Raji (cell line): ENCODE results near the gene THY1.
A peak's percentile ranks its signal among the peaks of the same experiment; 100 is the strongest.

Experiments
- POLR2A ChIP-seq: IDR thresholded peaks from 2 replicates; pipeline ENCODE4 v1.6.1; 2011; ENCODE audit warnings: low read depth, low read length, control low read depth; ENCODE audit not compliant: insufficient read depth

The THY1 gene

GRCh38 chr11:119410501-119410900 lies 12.5 kb downstream of the THY1 start:
- no peak for TF ChIP-seq POLR2A

- no peak for TF ChIP-seq POLR2A
Observed at GRCh38 chr11:119409731-119410130, 13.2 kb downstream of the THY1 start.

GRCh38 chr11:119406005-119406404 lies 17.0 kb downstream of the THY1 start:
- no peak for TF ChIP-seq POLR2A

DNA sequence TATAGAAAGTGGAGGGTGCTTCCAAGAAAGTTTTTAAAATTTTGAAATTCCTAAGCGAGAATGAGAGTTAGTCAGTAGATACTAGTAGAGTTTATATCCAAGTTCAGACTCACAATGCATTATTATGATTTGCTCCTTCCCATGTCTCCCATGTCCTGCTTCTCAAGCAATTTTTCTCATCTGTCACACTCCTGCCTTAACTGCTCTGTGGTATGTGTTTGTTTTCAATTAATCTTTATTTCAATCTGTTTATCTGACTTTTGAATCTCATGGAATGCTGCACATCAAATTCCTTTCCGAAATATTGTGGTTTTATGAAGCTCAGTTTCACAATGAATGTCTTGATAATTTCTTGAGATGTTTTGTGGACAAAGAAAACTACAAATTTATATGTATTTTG lies 18.1 kb downstream of the THY1 start:
- no peak for TF ChIP-seq POLR2A

DNA sequence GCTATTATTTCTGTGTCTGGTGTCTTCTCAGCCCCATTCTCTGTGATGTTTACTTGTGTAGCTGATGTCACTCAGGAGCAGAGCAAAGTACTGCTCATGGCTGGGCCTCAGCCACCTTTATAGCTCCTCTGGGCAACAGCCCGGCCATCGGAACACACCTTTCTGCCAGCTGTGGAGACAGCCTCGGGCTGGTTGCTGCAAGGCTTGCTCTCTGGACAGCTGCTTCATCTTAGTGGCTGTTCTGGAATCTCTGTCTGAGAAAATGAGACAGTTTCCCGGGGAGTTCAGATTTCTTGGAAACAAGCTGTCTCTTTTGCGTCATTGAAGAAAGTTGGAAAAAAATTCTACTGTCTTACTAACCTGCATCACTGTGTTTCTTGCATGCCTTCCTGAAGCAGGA lies 20.0 kb downstream of the THY1 start:
- TF ChIP-seq POLR2A = no peak

DNA sequence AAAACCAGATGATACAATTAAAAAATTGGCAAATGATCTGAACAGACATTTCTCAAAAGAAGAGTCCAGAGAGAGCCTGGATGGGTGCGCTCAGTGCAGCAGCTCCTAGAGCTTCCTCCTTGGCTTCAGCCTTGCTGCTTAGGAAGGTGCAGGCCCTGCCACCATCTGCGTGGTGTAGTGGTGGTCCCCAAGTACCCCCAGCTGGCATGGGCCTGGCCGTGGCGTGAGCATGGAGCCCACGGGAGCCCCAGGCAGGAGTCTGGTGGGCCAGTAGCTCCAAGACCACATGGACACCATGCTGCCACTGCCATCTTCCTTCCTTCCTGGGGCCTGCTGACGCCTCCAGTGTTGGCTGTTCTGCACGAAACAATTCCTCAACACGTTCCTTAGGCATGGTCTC lies 20.5 kb downstream of the THY1 start:
- TF ChIP-seq POLR2A = no peak

DNA sequence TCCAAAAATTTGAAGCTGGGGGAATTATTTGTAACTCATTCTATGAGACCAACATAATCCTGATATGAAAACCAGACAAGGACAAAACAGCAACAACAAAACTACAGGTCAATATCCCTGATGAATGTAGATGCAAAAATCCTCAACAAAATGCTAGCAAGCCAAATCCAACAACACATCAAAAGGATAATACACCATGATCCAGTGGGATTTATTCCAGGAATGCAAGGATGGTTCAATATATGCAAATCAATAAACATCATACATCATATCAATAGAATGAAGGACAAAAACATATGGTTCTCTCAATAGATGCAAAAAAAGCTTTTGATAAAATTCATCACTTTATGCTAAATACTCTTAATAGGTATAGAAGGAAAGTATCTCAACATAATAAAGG lies 22.1 kb downstream of the THY1 start:
- TF ChIP-seq POLR2A = no peak

GRCh38 chr11:119397740-119398139 lies 25.2 kb downstream of the THY1 start:
- TF ChIP-seq POLR2A = no peak

GRCh38 chr11:119396835-119397234 lies 26.1 kb downstream of the THY1 start:
- TF ChIP-seq POLR2A = no peak

- TF ChIP-seq POLR2A = no peak
Observed at GRCh38 chr11:119391275-119391674, 31.7 kb downstream of the THY1 start.

GRCh38 chr11:119389611-119390254 lies 33.2 kb downstream of the THY1 start:
- TF ChIP-seq POLR2A = no peak

GRCh38 chr11:119388103-119388502 lies 34.9 kb downstream of the THY1 start:
- TF ChIP-seq POLR2A = no peak

DNA sequence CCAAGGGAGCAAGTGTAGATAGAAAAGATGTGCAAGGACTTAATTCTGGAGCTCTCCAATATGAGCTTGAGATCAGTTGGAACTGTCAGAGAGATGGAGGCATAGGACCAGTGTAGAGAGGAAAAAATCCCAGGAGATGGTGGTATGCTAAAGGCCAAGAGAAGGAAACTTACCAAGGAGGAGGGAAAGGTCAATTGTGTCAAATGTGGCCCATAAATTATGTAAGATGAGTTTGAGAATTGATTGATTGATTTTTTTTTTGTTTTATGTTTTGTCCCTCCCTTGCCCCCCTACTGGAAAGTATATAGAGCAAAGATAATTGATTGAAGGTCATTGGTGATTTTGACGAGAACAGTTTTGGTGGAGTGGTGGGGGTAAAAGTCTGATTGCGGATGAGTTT lies 38.6 kb downstream of the THY1 start:
- no peak for TF ChIP-seq POLR2A

- no peak for TF ChIP-seq POLR2A
Observed at GRCh38 chr11:119382101-119382500, 40.9 kb downstream of the THY1 start.

- TF ChIP-seq POLR2A = peak; percentile 52
Observed at GRCh38 chr11:119381181-119381988, 41.6 kb downstream of the THY1 start, which contains the start of gene USP2. USP2 (minus strand) TSS chr11:119381690; CDS start chr11:119373480, 8,210 bp downstream.

GRCh38 chr11:119380827-119381180 lies 42.2 kb downstream of the THY1 start:
- TF ChIP-seq POLR2A = no peak
